ENCODE data around the gene CHML. TPM values are rescaled to one million over a fixed set of nuclear protein-coding genes. Genes with fewer than 3 reads are reported as not detected.
"Not testable (repeated sequence)": the region's sequence is repeated elsewhere in the genome, so short reads cannot be mapped to it uniquely, and the experiment has no call there.

Gene CHML
- 10 to 100 TPM in 7 of 8 experiments, 1 to 10 TPM in 1; 2.7 to 43.0 (median 32.8) TPM for total RNA-seq

- peak; percentile 91 to 97 (median 96) for ATAC-seq (replicated peaks in 6 of 8)
- peak within 1 kb of the TSS; percentile 69 to 76 for H3K27ac ChIP-seq
- peaks cover 16 to 28% of the 10 kb centered on the region in 2 donors for H3K4me1 ChIP-seq (replicated peaks in 1 of 2)
- in situ Hi-C loops (cut with MboI; ENCODE audit: low pct_unique_long_range_greater_than_20kb in 2 of 9, low sequenced_read_pairs in 9 of 9, unreplicated experiment in 9 of 9), result no loop called here
- peak within 1 kb of the TSS; percentile 71 to 92 (median 82) for H3K4me3 ChIP-seq
- WGBS, 10 experiments, result 0 to 100% (median 63%) methylated on average over 1 to 10 of the region's 81 CpGs; no CpG with 5 or more reads in 2 of the 10 experiments
Measured at GRCh38 chr1:241640149-241640866, at the start of gene CHML, which contains the start of gene OPN3. Gene CHML, minus strand, starts transcription at chr1:241640369. Its CDS starts 4,603 bp downstream, at chr1:241635766. Gene OPN3, minus strand, starts transcription at chr1:241640369. Its CDS starts 115 bp downstream, at chr1:241640254.

GRCh38 chr1:241688940-241689368 lies 48.8 kb upstream of the CHML start:
- Histone ChIP-seq H3K27ac (no peak overlapping the region), H3K4me3 (no peak overlapping the region), H3K4me1 (replicated peaks in 1 of 2) (no peaks in the 10 kb centered on the region)
- in situ Hi-C loops (cut with MboI; ENCODE audit: low pct_unique_long_range_greater_than_20kb in 2 of 9, low sequenced_read_pairs in 9 of 9, unreplicated experiment in 9 of 9), result no loop called here
- ATAC-seq (replicated peaks in 6 of 8), result peak in 3 of 8 experiments; percentile 21 to 95 (median 91)
- WGBS, 10 experiments, result 40 to 100% (median 77%) methylated on average over 1 to 2 of the region's 2 CpGs; no CpG with 5 or more reads in 3 of the 10 experiments

- ATAC-seq (replicated peaks in 6 of 8), result no peak
Measured at GRCh38 chr1:241684108-241684507, 43.9 kb upstream of the CHML start.

GRCh38 chr1:241682921-241683320 lies 42.8 kb upstream of the CHML start:
- in situ Hi-C loops (cut with MboI; ENCODE audit: low pct_unique_long_range_greater_than_20kb in 2 of 9, low sequenced_read_pairs in 9 of 9, unreplicated experiment in 9 of 9), result no loop called here
- 35 to 100% (median 79%) methylated on average over 1 to 2 of the region's 2 CpGs; no CpG with 5 or more reads in 1 of the 10 experiments for WGBS, 10 experiments
- ATAC-seq (replicated peaks in 6 of 8), result no peak

More at GRCh38 chr1:241684108-241684507, 43.9 kb upstream of the CHML start:
- WGBS, 10 experiments, result 44 to 100% (median 80%) methylated on average over 1 of the region's 1 CpG
- Histone ChIP-seq H3K27ac (no peak overlapping the region), H3K4me1 (replicated peaks in 1 of 2) (no peaks in the 10 kb centered on the region), H3K4me3 (no peak overlapping the region)
- in situ Hi-C loops (cut with MboI; ENCODE audit: low pct_unique_long_range_greater_than_20kb in 2 of 9, low sequenced_read_pairs in 9 of 9, unreplicated experiment in 9 of 9), result no loop called here

GRCh38 chr1:241681861-241682448 lies 41.8 kb upstream of the CHML start:
- H3K4me3 ChIP-seq; ATAC-seq (replicated peaks in 6 of 8); H3K27ac ChIP-seq; H3K4me1 ChIP-seq (replicated peaks in 1 of 2); in situ Hi-C loops (cut with MboI; ENCODE audit: low pct_unique_long_range_greater_than_20kb in 2 of 9, low sequenced_read_pairs in 9 of 9, unreplicated experiment in 9 of 9): not testable (repeated sequence)
- 29 to 90% (median 55%) methylated on average over 2 to 4 of the region's 4 CpGs for WGBS, 10 experiments

More at GRCh38 chr1:241682921-241683320, 42.8 kb upstream of the CHML start:
- Histone ChIP-seq H3K27ac (no peak overlapping the region), H3K4me1 (replicated peaks in 1 of 2) (no peaks in the 10 kb centered on the region), H3K4me3 (no peak overlapping the region)

- 35 to 93% (median 78%) methylated on average over 2 to 3 of the region's 3 CpGs; no CpG with 5 or more reads in 1 of the 10 experiments for WGBS, 10 experiments
Measured at GRCh38 chr1:241679961-241680360, 39.8 kb upstream of the CHML start.

GRCh38 chr1:241679404-241679803 lies 39.2 kb upstream of the CHML start:
- 29 to 100% (median 87%) methylated on average over 1 to 4 of the region's 4 CpGs; no CpG with 5 or more reads in 2 of the 10 experiments for WGBS, 10 experiments
- no peaks in the 10 kb centered on the region for H3K4me1 ChIP-seq (replicated peaks in 1 of 2)
- H3K4me3 ChIP-seq, result no peak overlapping the region
- in situ Hi-C loops (cut with MboI; ENCODE audit: low pct_unique_long_range_greater_than_20kb in 2 of 9, low sequenced_read_pairs in 9 of 9, unreplicated experiment in 9 of 9), result no loop called here
- no peak overlapping the region for H3K27ac ChIP-seq
- ATAC-seq (replicated peaks in 6 of 8), result no peak

More at GRCh38 chr1:241679961-241680360, 39.8 kb upstream of the CHML start:
- ATAC-seq (replicated peaks in 6 of 8), result no peak
- H3K27ac ChIP-seq, result no peak overlapping the region
- in situ Hi-C loops (cut with MboI; ENCODE audit: low pct_unique_long_range_greater_than_20kb in 2 of 9, low sequenced_read_pairs in 9 of 9, unreplicated experiment in 9 of 9), result no loop called here
- H3K4me3 ChIP-seq, result no peak overlapping the region
- no peaks in the 10 kb centered on the region for H3K4me1 ChIP-seq (replicated peaks in 1 of 2)

- H3K27ac ChIP-seq, result no peak overlapping the region
- H3K4me1 ChIP-seq (replicated peaks in 1 of 2), result no peaks in the 10 kb centered on the region
- 0 to 100% (median 87%) methylated on average over 1 to 2 of the region's 2 CpGs; no CpG with 5 or more reads in 1 of the 10 experiments for WGBS, 10 experiments
- no peak overlapping the region for H3K4me3 ChIP-seq
- ATAC-seq (replicated peaks in 6 of 8), result no peak
- in situ Hi-C loops (cut with MboI; ENCODE audit: low pct_unique_long_range_greater_than_20kb in 2 of 9, low sequenced_read_pairs in 9 of 9, unreplicated experiment in 9 of 9), result no loop called here
Measured at GRCh38 chr1:241678536-241678935, 38.4 kb upstream of the CHML start.

GRCh38 chr1:241677201-241677600 lies 37.0 kb upstream of the CHML start:
- Histone ChIP-seq H3K27ac (no peak overlapping the region), H3K4me3 (no peak overlapping the region), H3K4me1 (replicated peaks in 1 of 2) (no peaks in the 10 kb centered on the region)
- in situ Hi-C loops (cut with MboI; ENCODE audit: low pct_unique_long_range_greater_than_20kb in 2 of 9, low sequenced_read_pairs in 9 of 9, unreplicated experiment in 9 of 9), result no loop called here
- ATAC-seq (replicated peaks in 6 of 8), result no peak
- WGBS, 10 experiments, result 0 to 100% (median 85%) methylated on average over 1 to 5 of the region's 5 CpGs

- ATAC-seq (replicated peaks in 6 of 8), result no peak
- 0 to 100% (median 78%) methylated on average over 1 to 4 of the region's 4 CpGs; no CpG with 5 or more reads in 2 of the 10 experiments for WGBS, 10 experiments
- Histone ChIP-seq H3K4me3 (no peak overlapping the region), H3K4me1 (replicated peaks in 1 of 2) (no peaks in the 10 kb centered on the region), H3K27ac (no peak overlapping the region)
- in situ Hi-C loops (cut with MboI; ENCODE audit: low pct_unique_long_range_greater_than_20kb in 2 of 9, low sequenced_read_pairs in 9 of 9, unreplicated experiment in 9 of 9), result no loop called here
Measured at GRCh38 chr1:241675983-241676382, 35.8 kb upstream of the CHML start.

GRCh38 chr1:241674805-241675384 lies 34.7 kb upstream of the CHML start:
- WGBS, 10 experiments, result 60 to 100% (median 100%) methylated on average over 1 of the region's 1 CpG; no CpG with 5 or more reads in 5 of the 10 experiments
- H3K27ac ChIP-seq, result no peak overlapping the region
- no peak for ATAC-seq (replicated peaks in 6 of 8)
- H3K4me1 ChIP-seq (replicated peaks in 1 of 2), result no peaks in the 10 kb centered on the region
- no peak overlapping the region for H3K4me3 ChIP-seq
- in situ Hi-C loops (cut with MboI; ENCODE audit: low pct_unique_long_range_greater_than_20kb in 2 of 9, low sequenced_read_pairs in 9 of 9, unreplicated experiment in 9 of 9), result no loop called here

- WGBS, 10 experiments, result 67 to 100% (median 94%) methylated on average over 1 of the region's 1 CpG; no CpG with 5 or more reads in 2 of the 10 experiments
- ATAC-seq (replicated peaks in 6 of 8), result no peak
- in situ Hi-C loops (cut with MboI; ENCODE audit: low pct_unique_long_range_greater_than_20kb in 2 of 9, low sequenced_read_pairs in 9 of 9, unreplicated experiment in 9 of 9), result no loop called here
- Histone ChIP-seq H3K4me3 (no peak overlapping the region), H3K4me1 (replicated peaks in 1 of 2) (no peaks in the 10 kb centered on the region), H3K27ac (no peak overlapping the region)
Measured at GRCh38 chr1:241672301-241672700, 32.1 kb upstream of the CHML start.

- in situ Hi-C loops (cut with MboI; ENCODE audit: low pct_unique_long_range_greater_than_20kb in 2 of 9, low sequenced_read_pairs in 9 of 9, unreplicated experiment in 9 of 9), result no loop called here
- no peak for ATAC-seq (replicated peaks in 6 of 8)
- Histone ChIP-seq H3K27ac (no peak overlapping the region), H3K4me3 (no peak overlapping the region), H3K4me1 (replicated peaks in 1 of 2) (no peaks in the 10 kb centered on the region)
- WGBS, 10 experiments, result 51 to 100% (median 83%) methylated on average over 1 to 3 of the region's 3 CpGs; no CpG with 5 or more reads in 1 of the 10 experiments
Measured at GRCh38 chr1:241666419-241666818, 26.2 kb upstream of the CHML start.
